ENCODE data around the gene ZNRF1.

Gene ZNRF1

DNA sequence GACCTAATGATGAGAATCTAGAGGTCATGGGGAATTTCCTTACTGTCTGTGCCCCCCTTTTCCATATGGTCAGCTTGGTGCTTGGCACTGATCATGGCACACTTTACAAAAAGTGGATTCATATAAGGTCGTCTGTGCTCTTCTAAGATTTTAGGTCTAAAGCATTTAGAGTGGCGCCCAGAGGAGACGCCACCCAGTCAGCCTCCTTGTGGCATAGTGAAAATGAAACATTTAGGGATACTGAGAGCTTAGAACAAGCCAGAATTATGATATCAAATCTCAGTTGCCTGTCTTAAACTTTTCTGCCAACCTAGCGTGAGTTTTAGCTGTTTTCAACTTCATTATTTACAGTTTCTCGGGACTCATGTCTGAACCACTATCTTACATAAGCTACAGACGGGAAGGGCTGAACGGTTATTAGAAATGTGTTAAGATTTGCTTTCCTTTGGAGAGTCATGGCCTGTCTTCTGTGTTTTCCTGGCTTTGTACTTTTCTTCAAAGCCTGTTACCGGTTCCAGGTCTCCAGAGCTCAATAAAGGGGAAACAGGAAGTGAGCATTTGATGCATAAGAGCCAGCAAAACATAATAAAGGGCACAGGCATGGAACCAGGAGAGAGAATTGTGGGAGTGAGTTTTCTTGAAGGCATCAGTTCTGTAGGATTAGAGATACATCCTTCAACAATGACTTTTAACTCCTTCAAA, 13.7 kb downstream of the ZNRF1 start:
- TF ChIP-seq YY1 (IDR thresholded peaks at IDR 0.05; ENCODE audit: low read depth): no peak
- TF ChIP-seq CREB1 (IDR thresholded peaks at IDR 0.05; ENCODE audit: low read depth): no peak
- TF ChIP-seq, protein P1, sequence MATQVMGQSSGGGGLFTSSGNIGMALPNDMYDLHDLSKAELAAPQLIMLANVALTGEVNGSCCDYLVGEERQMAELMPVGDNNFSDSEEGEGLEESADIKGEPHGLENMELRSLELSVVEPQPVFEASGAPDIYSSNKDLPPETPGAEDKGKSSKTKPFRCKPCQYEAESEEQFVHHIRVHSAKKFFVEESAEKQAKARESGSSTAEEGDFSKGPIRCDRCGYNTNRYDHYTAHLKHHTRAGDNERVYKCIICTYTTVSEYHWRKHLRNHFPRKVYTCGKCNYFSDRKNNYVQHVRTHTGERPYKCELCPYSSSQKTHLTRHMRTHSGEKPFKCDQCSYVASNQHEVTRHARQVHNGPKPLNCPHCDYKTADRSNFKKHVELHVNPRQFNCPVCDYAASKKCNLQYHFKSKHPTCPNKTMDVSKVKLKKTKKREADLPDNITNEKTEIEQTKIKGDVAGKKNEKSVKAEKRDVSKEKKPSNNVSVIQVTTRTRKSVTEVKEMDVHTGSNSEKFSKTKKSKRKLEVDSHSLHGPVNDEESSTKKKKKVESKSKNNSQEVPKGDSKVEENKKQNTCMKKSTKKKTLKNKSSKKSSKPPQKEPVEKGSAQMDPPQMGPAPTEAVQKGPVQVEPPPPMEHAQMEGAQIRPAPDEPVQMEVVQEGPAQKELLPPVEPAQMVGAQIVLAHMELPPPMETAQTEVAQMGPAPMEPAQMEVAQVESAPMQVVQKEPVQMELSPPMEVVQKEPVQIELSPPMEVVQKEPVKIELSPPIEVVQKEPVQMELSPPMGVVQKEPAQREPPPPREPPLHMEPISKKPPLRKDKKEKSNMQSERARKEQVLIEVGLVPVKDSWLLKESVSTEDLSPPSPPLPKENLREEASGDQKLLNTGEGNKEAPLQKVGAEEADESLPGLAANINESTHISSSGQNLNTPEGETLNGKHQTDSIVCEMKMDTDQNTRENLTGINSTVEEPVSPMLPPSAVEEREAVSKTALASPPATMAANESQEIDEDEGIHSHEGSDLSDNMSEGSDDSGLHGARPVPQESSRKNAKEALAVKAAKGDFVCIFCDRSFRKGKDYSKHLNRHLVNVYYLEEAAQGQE (IDR thresholded peaks at IDR 0.05; ENCODE audit: low read depth): no peak
- TF ChIP-seq EP300 (IDR thresholded peaks at IDR 0.05; ENCODE audit: borderline replicate concordance): no peak
- TF ChIP-seq RAD21 (IDR thresholded peaks at IDR 0.05; ENCODE audit: low read depth): no peak
- no peak for TF ChIP-seq NFIC (IDR thresholded peaks at IDR 0.05)
- no peak for TF ChIP-seq TEAD4 (IDR thresholded peaks at IDR 0.05)
- no peak for TF ChIP-seq TCF12 (IDR thresholded peaks at IDR 0.05; ENCODE audit: low read depth)
- TF ChIP-seq CEBPB (IDR thresholded peaks at IDR 0.05): no peak
- TF ChIP-seq TAF1 (IDR thresholded peaks at IDR 0.05; ENCODE audit: low read depth): no peak
- no peak for TF ChIP-seq ZBTB7A (IDR thresholded peaks at IDR 0.05; ENCODE audit: low read depth)
- no peak for TF ChIP-seq USF1 (IDR thresholded peaks at IDR 0.05)
- TF ChIP-seq, protein P2, sequence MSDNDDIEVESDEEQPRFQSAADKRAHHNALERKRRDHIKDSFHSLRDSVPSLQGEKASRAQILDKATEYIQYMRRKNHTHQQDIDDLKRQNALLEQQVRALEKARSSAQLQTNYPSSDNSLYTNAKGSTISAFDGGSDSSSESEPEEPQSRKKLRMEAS (IDR thresholded peaks at IDR 0.05): no peak
- TF ChIP-seq EGR1 (IDR thresholded peaks at IDR 0.05): no peak
- TF ChIP-seq FOXM1 (IDR thresholded peaks at IDR 0.05; ENCODE audit: borderline replicate concordance, low read depth): no peak

GRCh38 chr16:75014318-75014717, 15.5 kb downstream of the ZNRF1 start:
- no peak for TF ChIP-seq TAF1 (IDR thresholded peaks at IDR 0.05; ENCODE audit: low read depth)
- no peak for TF ChIP-seq USF1 (IDR thresholded peaks at IDR 0.05)
- no peak for TF ChIP-seq FOXM1 (IDR thresholded peaks at IDR 0.05; ENCODE audit: borderline replicate concordance, low read depth)
- TF ChIP-seq CREB1 (IDR thresholded peaks at IDR 0.05; ENCODE audit: low read depth): no peak
- no peak for TF ChIP-seq CEBPB (IDR thresholded peaks at IDR 0.05)

DNA sequence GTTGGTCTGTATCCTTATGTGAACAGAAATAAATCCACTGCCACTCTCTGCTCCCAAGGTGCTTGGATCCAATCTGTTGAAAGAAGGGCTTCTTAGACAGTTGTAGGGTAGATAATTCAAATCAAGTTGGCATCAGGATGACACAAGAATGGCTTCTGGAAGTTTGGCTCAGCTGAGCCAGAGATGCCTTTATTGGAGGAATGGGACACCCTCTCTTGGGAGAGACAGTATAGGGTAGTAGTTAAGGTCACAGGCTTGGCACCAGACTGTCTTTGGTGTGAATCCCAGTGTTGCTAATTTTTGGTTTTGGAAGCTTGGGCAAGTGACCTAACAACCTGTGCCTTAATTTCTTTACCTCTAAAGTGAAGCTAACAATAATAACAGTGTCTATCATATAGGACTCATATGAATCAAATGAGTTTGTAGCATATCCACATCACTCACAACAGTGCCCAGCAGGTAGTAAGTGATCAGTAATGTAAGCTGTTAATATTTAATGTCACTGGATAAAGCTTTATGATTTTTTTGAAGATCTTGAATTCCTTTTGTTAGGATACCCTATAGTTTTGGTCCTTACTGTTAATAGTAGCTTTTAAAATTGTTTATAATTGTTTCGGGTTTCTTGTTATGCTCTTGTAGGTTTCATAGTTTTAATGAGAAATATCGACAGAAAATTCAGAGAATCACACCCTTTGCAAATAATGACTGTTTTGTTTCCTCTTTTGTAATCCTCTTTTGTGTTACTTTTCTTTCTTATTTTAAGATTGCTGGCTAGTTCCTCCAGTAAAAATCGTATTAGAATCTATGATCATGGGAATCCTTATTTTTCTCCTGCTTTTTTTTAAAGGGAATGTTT, 19.1 kb downstream of the ZNRF1 start:
- TF ChIP-seq, protein P2 (IDR thresholded peaks at IDR 0.05): no peak
- TF ChIP-seq TAF1 (IDR thresholded peaks at IDR 0.05; ENCODE audit: low read depth) (no peak), YY1 (IDR thresholded peaks at IDR 0.05; ENCODE audit: low read depth) (no peak), ZBTB7A (IDR thresholded peaks at IDR 0.05; ENCODE audit: low read depth) (no peak), EGR1 (IDR thresholded peaks at IDR 0.05) (no peak), CREB1 (IDR thresholded peaks at IDR 0.05; ENCODE audit: low read depth) (no peak), USF1 (IDR thresholded peaks at IDR 0.05) (no peak), CEBPB (IDR thresholded peaks at IDR 0.05) (no peak)
- TF ChIP-seq, protein P1 (IDR thresholded peaks at IDR 0.05; ENCODE audit: low read depth): no peak

DNA sequence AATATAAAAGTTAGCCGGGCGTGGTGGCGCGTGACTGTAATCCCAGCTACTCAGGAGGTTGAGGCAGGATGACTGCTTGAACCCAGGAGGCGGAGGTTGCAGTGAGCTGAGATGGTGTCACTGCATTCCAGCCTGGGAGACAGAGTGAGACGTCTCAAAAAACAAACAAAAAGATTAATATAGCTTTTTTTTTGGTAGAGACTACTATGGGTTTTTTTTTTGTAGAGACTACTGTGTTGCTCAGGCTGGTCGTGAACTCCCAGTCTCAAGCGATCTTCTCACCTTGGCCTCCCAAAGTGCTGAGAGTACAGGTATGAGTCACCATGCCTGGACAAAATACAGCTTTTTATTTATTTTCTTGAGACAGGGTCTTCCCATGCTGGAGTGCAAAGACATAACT, 20.2 kb downstream of the ZNRF1 start:
- no peak for TF ChIP-seq TEAD4 (IDR thresholded peaks at IDR 0.05)
- TF ChIP-seq TAF1 (IDR thresholded peaks at IDR 0.05; ENCODE audit: low read depth): no peak
- no peak for TF ChIP-seq ZBTB7A (IDR thresholded peaks at IDR 0.05; ENCODE audit: low read depth)
- TF ChIP-seq EP300 (IDR thresholded peaks at IDR 0.05; ENCODE audit: borderline replicate concordance): no peak
- no peak for TF ChIP-seq TCF12 (IDR thresholded peaks at IDR 0.05; ENCODE audit: low read depth)
- no peak for TF ChIP-seq YY1 (IDR thresholded peaks at IDR 0.05; ENCODE audit: low read depth)
- TF ChIP-seq, protein P2 (IDR thresholded peaks at IDR 0.05): no peak
- TF ChIP-seq NFIC (IDR thresholded peaks at IDR 0.05): no peak
- no peak for TF ChIP-seq FOXM1 (IDR thresholded peaks at IDR 0.05; ENCODE audit: borderline replicate concordance, low read depth)
- no peak for TF ChIP-seq CEBPB (IDR thresholded peaks at IDR 0.05)
- no peak for TF ChIP-seq USF1 (IDR thresholded peaks at IDR 0.05)
- TF ChIP-seq EGR1 (IDR thresholded peaks at IDR 0.05): no peak
- TF ChIP-seq, protein P1 (IDR thresholded peaks at IDR 0.05; ENCODE audit: low read depth): no peak
- no peak for TF ChIP-seq RAD21 (IDR thresholded peaks at IDR 0.05; ENCODE audit: low read depth)
- no peak for TF ChIP-seq CREB1 (IDR thresholded peaks at IDR 0.05; ENCODE audit: low read depth)

Data from Ishikawa (cell line).